Measurements from ENCODE around the gene FGF14.

Gene FGF14

DNA sequence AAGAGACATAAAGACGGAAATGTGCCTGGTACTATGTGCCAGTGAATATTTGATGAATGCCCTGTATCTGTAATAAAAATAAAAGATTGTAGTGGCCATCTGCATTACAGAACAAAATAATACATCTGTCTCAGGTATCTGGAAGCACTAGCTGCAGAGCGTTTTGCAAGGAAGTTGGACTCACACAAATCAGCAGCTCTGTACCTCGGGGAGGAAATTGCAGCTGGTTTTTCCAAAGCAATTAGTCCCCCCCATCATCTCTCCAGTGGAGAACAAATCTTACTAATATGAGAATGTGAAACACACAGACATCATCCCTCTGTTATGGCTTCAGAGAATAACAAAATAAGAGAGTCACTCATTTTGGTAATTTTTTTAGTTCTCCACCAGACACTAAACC, 704.1 kb downstream of the FGF14 start (continued):
- TF ChIP-seq ZNF544 (tag by site-specific recombination; IDR thresholded peaks at IDR 0.05) (no peak), ZNF366 (tag by site-specific recombination; conservative IDR thresholded peaks at IDR 0.05) (no peak), ZNF433 (tag by site-specific recombination; IDR thresholded peaks at IDR 0.05; ENCODE audit: low read depth) (no peak), ZNF221 (tag by site-specific recombination; IDR thresholded peaks at IDR 0.05; ENCODE audit: borderline replicate concordance) (no peak)

DNA sequence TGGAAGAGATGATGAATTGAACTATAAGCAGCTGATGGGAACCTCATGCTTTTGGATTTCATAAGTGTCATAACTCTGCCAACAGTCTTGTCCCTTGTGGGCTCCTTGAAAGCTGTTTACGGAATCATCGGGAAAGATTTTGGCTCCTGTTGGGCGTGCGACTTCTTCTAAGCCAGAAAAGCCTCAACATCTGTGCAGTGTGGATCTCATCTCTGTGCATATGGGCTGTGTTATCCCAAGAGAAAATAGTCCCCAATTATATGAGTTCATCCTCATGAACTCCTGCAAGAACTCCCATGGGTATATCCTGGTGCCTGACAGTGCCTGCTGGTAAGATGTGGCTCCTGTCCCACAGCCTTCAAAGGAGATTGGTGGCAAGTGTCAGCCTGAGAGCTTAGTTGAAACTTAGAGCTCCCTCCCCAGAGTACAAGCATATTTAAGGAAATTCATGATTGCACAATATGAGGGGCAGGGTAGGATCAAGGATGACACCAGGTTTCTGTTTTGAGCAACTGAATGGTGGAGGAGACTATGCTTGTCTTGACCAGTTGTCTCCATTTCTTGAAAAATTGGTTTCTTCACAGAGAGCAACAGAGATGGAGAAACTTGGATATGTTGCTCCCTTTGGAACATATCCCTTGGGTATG, 705.9 kb downstream of the FGF14 start:
- no peak overlapping the region for H3K27ac ChIP-seq (ENCODE audit: extremely low read depth, low read depth, low read length)
- no peaks in the 10 kb centered on the region for H3K4me1 ChIP-seq (ENCODE audit: control insufficient read depth, insufficient read depth, low read length)
- no peaks in the 10 kb centered on the region for H3K9me3 ChIP-seq (ENCODE audit: control insufficient read depth, insufficient read depth, low read depth, low read length)
- POLR2A ChIA-PET, result no interaction called here
- no peaks in the 10 kb centered on the region for H3K36me3 ChIP-seq (ENCODE audit: control insufficient read depth in 2 of 2, insufficient read depth in 1 of 2, low read length in 2 of 2)
- CTCF ChIA-PET, result no interaction called here
- TF ChIP-seq MEIS1 (CRISPR knock-in tag; IDR thresholded peaks at IDR 0.05; ENCODE audit: borderline replicate concordance) (no peak), KLF9 (tag by site-specific recombination; IDR thresholded peaks at IDR 0.05; ENCODE audit: low read depth) (no peak)
- H3K4me3 ChIP-seq (ENCODE audit: low read depth, low read length), result no peak overlapping the region

DNA sequence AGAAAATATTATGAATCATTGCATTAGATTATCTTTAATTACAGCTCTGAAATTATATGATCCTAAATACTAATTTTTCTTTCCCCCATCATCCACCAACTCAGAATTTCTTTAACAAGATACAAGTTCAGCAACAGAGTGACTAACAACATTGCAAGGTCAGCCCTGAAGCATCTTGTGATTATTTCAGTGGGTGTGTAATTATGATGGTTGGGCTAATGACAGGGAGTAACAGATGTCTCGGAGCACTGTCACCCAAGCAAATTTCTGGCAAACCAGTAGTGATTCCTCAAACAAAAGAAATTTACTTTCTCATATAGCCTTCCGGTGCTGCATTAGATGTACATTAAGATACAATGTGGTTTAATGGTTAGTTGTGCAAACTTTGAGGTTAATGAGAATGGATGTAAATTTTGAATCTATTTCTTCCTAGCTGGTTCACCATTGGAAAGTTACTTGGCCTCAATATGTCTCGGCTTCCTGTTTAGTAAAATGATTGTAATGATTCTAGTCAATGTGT, 710.4 kb downstream of the FGF14 start:
- POLR2A ChIA-PET, result no interaction called here
- TF ChIP-seq ZFP37 (tag by site-specific recombination; IDR thresholded peaks at IDR 0.05), result no peak
- TF ChIP-seq YY1 (tag by site-specific recombination; IDR thresholded peaks at IDR 0.05), result no peak
- no peak for TF ChIP-seq ZNF555 (tag by site-specific recombination; conservative IDR thresholded peaks at IDR 0.05)
- TF ChIP-seq ZNF292 (tag by site-specific recombination; IDR thresholded peaks at IDR 0.05; ENCODE audit: borderline replicate concordance, low read depth), result no peak
- TF ChIP-seq ZNF157 (tag by site-specific recombination; IDR thresholded peaks at IDR 0.05), result no peak
- TF ChIP-seq, protein P1, sequence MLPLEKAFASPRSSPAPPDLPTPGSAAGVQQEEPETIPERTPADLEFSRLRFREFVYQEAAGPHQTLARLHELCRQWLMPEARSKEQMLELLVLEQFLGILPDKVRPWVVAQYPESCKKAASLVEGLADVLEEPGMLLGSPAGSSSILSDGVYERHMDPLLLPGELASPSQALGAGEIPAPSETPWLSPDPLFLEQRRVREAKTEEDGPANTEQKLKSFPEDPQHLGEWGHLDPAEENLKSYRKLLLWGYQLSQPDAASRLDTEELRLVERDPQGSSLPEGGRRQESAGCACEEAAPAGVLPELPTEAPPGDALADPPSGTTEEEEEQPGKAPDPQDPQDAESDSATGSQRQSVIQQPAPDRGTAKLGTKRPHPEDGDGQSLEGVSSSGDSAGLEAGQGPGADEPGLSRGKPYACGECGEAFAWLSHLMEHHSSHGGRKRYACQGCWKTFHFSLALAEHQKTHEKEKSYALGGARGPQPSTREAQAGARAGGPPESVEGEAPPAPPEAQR (tag by site-specific recombination; IDR thresholded peaks at IDR 0.05), result no peak
- TF ChIP-seq SALL2 (tag by site-specific recombination; IDR thresholded peaks at IDR 0.05; ENCODE audit: borderline replicate concordance), result no peak
- no peak for TF ChIP-seq SCRT1 (tag by site-specific recombination; IDR thresholded peaks at IDR 0.05; ENCODE audit: borderline replicate concordance)
- no peak for TF ChIP-seq ZNF621 (tag by site-specific recombination; IDR thresholded peaks at IDR 0.05)
- TF ChIP-seq, protein P2, sequence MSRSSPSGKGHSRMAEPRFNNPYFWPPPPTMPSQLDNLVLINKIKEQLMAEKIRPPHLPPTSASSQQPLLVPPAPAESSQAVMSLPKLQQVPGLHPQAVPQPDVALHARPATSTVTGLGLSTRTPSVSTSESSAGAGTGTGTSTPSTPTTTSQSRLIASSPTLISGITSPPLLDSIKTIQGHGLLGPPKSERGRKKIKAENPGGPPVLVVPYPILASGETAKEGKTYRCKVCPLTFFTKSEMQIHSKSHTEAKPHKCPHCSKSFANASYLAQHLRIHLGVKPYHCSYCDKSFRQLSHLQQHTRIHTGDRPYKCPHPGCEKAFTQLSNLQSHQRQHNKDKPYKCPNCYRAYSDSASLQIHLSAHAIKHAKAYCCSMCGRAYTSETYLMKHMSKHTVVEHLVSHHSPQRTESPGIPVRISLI (tag by site-specific recombination; IDR thresholded peaks at IDR 0.05), result no peak
- TF ChIP-seq ZNF596 (tag by site-specific recombination; IDR thresholded peaks at IDR 0.05), result no peak
- TF ChIP-seq, protein P3, sequence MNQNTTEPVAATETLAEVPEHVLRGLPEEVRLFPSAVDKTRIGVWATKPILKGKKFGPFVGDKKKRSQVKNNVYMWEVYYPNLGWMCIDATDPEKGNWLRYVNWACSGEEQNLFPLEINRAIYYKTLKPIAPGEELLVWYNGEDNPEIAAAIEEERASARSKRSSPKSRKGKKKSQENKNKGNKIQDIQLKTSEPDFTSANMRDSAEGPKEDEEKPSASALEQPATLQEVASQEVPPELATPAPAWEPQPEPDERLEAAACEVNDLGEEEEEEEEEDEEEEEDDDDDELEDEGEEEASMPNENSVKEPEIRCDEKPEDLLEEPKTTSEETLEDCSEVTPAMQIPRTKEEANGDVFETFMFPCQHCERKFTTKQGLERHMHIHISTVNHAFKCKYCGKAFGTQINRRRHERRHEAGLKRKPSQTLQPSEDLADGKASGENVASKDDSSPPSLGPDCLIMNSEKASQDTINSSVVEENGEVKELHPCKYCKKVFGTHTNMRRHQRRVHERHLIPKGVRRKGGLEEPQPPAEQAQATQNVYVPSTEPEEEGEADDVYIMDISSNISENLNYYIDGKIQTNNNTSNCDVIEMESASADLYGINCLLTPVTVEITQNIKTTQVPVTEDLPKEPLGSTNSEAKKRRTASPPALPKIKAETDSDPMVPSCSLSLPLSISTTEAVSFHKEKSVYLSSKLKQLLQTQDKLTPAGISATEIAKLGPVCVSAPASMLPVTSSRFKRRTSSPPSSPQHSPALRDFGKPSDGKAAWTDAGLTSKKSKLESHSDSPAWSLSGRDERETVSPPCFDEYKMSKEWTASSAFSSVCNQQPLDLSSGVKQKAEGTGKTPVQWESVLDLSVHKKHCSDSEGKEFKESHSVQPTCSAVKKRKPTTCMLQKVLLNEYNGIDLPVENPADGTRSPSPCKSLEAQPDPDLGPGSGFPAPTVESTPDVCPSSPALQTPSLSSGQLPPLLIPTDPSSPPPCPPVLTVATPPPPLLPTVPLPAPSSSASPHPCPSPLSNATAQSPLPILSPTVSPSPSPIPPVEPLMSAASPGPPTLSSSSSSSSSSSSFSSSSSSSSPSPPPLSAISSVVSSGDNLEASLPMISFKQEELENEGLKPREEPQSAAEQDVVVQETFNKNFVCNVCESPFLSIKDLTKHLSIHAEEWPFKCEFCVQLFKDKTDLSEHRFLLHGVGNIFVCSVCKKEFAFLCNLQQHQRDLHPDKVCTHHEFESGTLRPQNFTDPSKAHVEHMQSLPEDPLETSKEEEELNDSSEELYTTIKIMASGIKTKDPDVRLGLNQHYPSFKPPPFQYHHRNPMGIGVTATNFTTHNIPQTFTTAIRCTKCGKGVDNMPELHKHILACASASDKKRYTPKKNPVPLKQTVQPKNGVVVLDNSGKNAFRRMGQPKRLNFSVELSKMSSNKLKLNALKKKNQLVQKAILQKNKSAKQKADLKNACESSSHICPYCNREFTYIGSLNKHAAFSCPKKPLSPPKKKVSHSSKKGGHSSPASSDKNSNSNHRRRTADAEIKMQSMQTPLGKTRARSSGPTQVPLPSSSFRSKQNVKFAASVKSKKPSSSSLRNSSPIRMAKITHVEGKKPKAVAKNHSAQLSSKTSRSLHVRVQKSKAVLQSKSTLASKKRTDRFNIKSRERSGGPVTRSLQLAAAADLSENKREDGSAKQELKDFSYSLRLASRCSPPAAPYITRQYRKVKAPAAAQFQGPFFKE (tag by site-specific recombination; IDR thresholded peaks at IDR 0.05; ENCODE audit: borderline replicate concordance), result no peak
- CTCF ChIA-PET, result no interaction called here
- Histone ChIP-seq H3K4me3 (ENCODE audit: low read depth, low read length) (no peak overlapping the region), H3K27ac (ENCODE audit: extremely low read depth, low read depth, low read length) (no peak overlapping the region), H3K9me3 (ENCODE audit: control insufficient read depth, insufficient read depth, low read depth, low read length) (no peaks in the 10 kb centered on the region), H3K36me3 (ENCODE audit: control insufficient read depth in 2 of 2, insufficient read depth in 1 of 2, low read length in 2 of 2) (no peaks in the 10 kb centered on the region), H3K4me1 (ENCODE audit: control insufficient read depth, insufficient read depth, low read length) (no peaks in the 10 kb centered on the region)
